Activated CD4-positive, alpha-beta T cell treated with anti-CD3 and anti-CD28 coated beads for 36 hours (primary cell): ENCODE results near the gene SNX13. TPM values are rescaled to one million over a fixed set of nuclear protein-coding genes. Genes with fewer than 3 reads are reported as not detected.

ENCODE experiments used
- ATAC-seq: fragments of 200-7000 bp; cut with Tn5 transposase; one replicate; pipeline ENCODE4 v1.10.0; 2021; ENCODE audit warnings: mild to moderate bottlenecking, moderate library complexity
- CTCF ChIA-PET: fragments of 350-600 bp; sonication (Branson Sonifier 250); formaldehyde crosslinking; loops from one replicate; lab custom pipeline; 2021; ENCODE audit warnings: antibody characterized with exemption; lab: Charles Lee
- POLR2A ChIA-PET: fragments of 350-600 bp; sonication (Branson Sonifier 250); formaldehyde crosslinking; loops from one replicate; lab custom pipeline; 2021; ENCODE audit warnings: antibody characterized with exemption, inconsistent platforms; lab: Charles Lee
- DNase-seq: peaks from one replicate; pipeline ENCODE4 v3.0.0-alpha.2; 2020
- H3K27ac Mint-ChIP-seq: one replicate; pipeline ENCODE4 v1.8.0; 2021; ENCODE audit warnings: mixed read lengths
- H3K27me3 Mint-ChIP-seq: one replicate; pipeline ENCODE4 v1.8.0; 2021; ENCODE audit warnings: mixed read lengths
- H3K36me3 Mint-ChIP-seq: one replicate; pipeline ENCODE4 v1.8.0; 2021; ENCODE audit warnings: low read depth, mixed read lengths
- H3K4me1 Mint-ChIP-seq: one replicate; pipeline ENCODE4 v1.8.0; 2021; ENCODE audit warnings: mixed read lengths
- H3K4me3 Mint-ChIP-seq: one replicate; pipeline ENCODE4 v1.8.0; 2021; ENCODE audit warnings: mild to moderate bottlenecking, moderate library complexity, mixed read lengths
- H3K9me3 Mint-ChIP-seq: one replicate; pipeline ENCODE4 v1.8.0; 2021; ENCODE audit warnings: low read depth, mixed read lengths
- intact Hi-C, 2 experiments: fragments of 100-400 bp; cut with DNase I in 1 of 2; cut with micrococcal nuclease in 1 of 2; formaldehyde crosslinking; loops; one replicate each; pipeline versions ENCODE4 v1.14.2 to v1.15.1; 2022 to 2024; cut with DNase I, micrococcal nuclease
- total RNA-seq, 2 experiments: library from RNA; stranded (reverse); gene quantifications; one replicate each; pipeline ENCODE4 v1.2.3, GENCODE V29; 2021

Gene SNX13
- total RNA-seq, 2 experiments from 2014 or later = 23.9 to 25.5 TPM

DNA sequence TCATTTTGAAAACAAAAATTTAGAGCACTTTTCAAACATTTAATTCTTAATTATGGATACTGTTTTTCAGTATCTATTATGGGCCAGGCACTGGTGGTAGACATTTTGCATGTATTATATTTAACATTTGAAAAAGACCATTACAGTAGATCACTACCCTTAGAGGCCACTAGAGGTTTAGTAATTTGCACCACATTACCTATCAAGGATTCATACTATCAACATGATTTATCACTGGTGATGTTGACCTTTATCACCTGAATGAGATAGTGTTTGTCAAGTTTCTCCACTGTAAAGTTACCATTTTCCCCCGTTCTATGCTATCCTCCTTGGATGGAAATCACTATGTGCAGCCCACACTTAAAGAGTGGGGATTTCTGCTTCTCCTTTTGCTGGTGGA lies 4.4 kb upstream of the SNX13 start:
- Mint-ChIP-seq H3K36me3 (peaks cover 1% of the 10 kb centered on the region), H3K27me3 (peaks cover 2% of the 10 kb centered on the region), H3K9me3 (no peaks in the 10 kb centered on the region), H3K27ac (no peak overlapping the region), H3K4me3 (no peak overlapping the region), H3K4me1 (peaks cover 27% of the 10 kb centered on the region)
- no peak for ATAC-seq
- CTCF ChIA-PET = interaction anchor here (0.6 to 1.4 kb wide), 2 partner anchors 13 to 48 kb away, joined by 4 read pairs; no protein-coding TSS in a partner anchor
- intact Hi-C loops = loop anchor here in 1 of 2 experiments (5.0 to 10.0 kb wide), 4 partner anchors 642 to 1763 kb away; partner anchors contain the start of gene POLR1F
- POLR2A ChIA-PET = interaction anchor here (0.6 kb wide), 1 partner anchor 52 kb away, joined by 5 read pairs; no protein-coding TSS in a partner anchor
- DNase-seq = no peak

DNA sequence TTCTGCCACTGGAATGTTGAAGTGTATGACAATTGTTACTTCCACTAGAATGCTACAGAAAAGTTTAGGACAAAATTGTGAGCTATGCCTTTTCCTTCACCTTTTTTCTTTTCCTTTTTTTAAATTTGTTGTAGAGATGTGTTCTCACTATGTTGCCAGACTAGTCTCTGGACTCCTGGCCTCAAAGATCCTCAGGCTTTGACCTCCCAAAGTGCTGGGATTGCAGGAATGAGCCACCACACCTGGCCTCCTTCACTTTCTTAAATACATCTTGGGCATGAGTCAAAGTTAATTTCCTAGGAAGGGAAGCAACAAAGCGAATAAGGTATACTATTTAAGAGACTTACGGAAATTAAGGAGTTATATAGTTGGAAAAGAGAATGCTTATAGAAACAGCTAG lies 2.7 kb upstream of the SNX13 start:
- H3K9me3 Mint-ChIP-seq = no peaks in the 10 kb centered on the region
- H3K27ac Mint-ChIP-seq = no peak overlapping the region
- intact Hi-C loops = loop anchor here in 1 of 2 experiments (5.0 to 10.0 kb wide), 4 partner anchors 641 to 1764 kb away; partner anchors contain the start of gene POLR1F
- ChIA-PET CTCF (interaction anchor here (0.7 to 1.4 kb wide), 2 partner anchors 11 to 563 kb away, joined by 3 to 5 read pairs; no protein-coding TSS in a partner anchor), POLR2A (interaction anchor here (0.6 kb wide), 1 partner anchor 638 kb away, joined by 3 read pairs; no protein-coding TSS in a partner anchor)
- ATAC-seq = no peak
- no peak for DNase-seq
- H3K27me3 Mint-ChIP-seq = peaks cover 2% of the 10 kb centered on the region
- no peak overlapping the region for H3K4me3 Mint-ChIP-seq
- H3K36me3 Mint-ChIP-seq = peaks cover 5% of the 10 kb centered on the region
- H3K4me1 Mint-ChIP-seq = peaks cover 41% of the 10 kb centered on the region

DNA sequence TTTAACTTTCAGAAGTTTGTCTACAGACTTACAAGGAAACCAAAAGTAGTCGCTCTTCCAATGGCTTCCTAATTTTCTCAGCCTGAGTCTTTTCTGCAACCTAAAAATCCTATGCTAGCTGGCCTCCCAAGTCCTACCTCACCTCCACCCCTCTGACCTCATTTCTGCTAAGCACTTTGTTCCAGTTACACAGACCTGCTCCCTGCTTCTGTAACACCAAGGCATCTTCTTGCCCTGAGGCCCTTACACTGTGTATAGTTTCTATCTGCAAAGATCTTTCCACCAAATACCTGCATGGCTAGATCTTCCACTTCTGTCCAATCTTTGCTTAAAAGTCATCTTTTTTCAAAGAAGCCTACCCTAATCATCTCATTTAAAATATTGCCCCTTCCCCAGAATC lies 1.9 kb upstream of the SNX13 start:
- intact Hi-C loops = loop anchor here in 1 of 2 experiments (5.0 to 10.0 kb wide), 4 partner anchors 640 to 1765 kb away; partner anchors contain the start of gene POLR1F
- Mint-ChIP-seq H3K9me3 (no peaks in the 10 kb centered on the region), H3K27ac (no peak overlapping the region), H3K4me3 (no peak overlapping the region), H3K36me3 (peaks cover 8% of the 10 kb centered on the region), H3K4me1 (peaks cover 43% of the 10 kb centered on the region), H3K27me3 (peaks cover 2% of the 10 kb centered on the region)
- DNase-seq (no peak), ATAC-seq (no peak)
- POLR2A ChIA-PET = interaction anchor here (0.6 kb wide), 1 partner anchor 637 kb away, joined by 3 read pairs; no protein-coding TSS in a partner anchor
- CTCF ChIA-PET = interaction anchor here (0.6 to 1.4 kb wide), 2 partner anchors 10 to 30 kb away, joined by 3 to 5 read pairs; no protein-coding TSS in a partner anchor

DNA sequence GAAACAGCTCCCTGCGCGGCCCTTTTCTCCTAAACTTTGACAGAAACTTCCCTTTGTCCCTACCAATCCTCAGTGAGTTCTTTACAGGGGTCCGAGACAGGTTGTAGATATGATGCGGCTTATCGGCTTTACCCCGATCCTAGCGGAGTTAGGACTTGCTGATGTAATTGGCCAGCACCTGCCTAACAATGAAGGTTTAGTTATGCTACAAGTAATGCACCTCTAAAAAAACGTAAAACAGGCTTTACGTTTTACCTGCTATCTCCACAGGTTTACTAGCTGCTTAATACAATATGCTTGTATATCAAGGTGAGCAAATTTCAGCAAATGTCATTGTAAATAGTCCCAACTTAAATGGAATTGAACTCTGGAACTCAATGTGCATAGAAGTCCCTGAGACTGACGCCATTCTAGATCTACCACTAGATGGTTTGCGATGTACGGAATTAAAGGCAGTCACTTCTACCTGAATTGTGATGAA lies 697 bp upstream of the SNX13 start:
- Mint-ChIP-seq H3K36me3 (peaks cover 8% of the 10 kb centered on the region), H3K4me3 (peak overlapping the region; percentile 89), H3K27me3 (peaks cover 2% of the 10 kb centered on the region), H3K27ac (peak overlapping the region; percentile 91), H3K4me1 (peaks cover 41% of the 10 kb centered on the region), H3K9me3 (no peaks in the 10 kb centered on the region)
- ChIA-PET POLR2A (no interaction called here), CTCF (interaction anchor here (0.7 kb wide), 1 partner anchor 166 kb away, joined by 3 read pairs; no protein-coding TSS in a partner anchor)
- ATAC-seq = no peak
- intact Hi-C loops = loop anchor here in 1 of 2 experiments (1.0 to 10.0 kb wide), 5 partner anchors 11 to 1766 kb away; partner anchors contain the start of gene POLR1F
- no peak for DNase-seq

DNA sequence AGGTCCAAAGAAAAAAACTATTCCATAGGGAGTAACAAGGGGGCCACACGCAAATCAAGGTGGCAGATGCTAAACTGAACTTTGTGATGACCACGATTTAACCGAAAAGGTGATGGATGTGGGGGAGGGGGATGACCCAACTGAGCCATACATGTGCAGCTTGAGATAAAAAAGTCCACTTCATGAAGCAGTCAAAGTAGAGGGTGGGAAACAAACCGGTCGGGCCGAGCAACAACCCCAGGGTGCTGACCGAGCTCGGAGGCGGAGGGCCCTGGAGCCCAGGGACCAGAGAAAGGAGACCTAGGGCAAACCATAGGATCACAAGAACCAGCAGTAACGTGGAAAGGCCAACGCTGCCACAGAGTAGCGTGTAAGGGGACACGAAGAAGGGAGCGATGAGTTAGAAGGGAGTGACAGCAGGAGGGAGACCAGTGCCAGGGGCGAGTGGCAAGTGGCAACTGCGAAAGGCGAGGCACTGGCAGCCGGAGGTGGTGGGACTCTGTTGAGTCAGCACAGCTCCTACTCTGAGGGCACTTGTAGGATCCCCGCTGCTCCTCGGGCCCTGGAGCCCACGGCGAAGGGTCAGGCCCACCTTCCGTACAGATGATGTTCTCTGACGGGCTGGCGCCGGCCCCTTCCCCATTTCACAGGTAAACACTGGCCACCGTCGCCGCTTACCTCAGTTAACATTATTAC lies 540 bp downstream of the SNX13 start:
- peak; percentile 63 for ATAC-seq
- intact Hi-C loops = loop anchor here (1.0 to 10.0 kb wide), 8 partner anchors 13 to 1768 kb away; partner anchors contain the start of genes ANKMY2 (in 1 of the 2), BZW2 (in 1 of the 2) and POLR1F (in 1 of the 2)
- H3K36me3 Mint-ChIP-seq = peaks cover 8% of the 10 kb centered on the region
- H3K9me3 Mint-ChIP-seq = no peaks in the 10 kb centered on the region
- H3K27me3 Mint-ChIP-seq = no peaks in the 10 kb centered on the region
- DNase-seq = peak; percentile 72
- peak overlapping the region; percentile 91 for H3K27ac Mint-ChIP-seq
- H3K4me1 Mint-ChIP-seq = peaks cover 51% of the 10 kb centered on the region
- ChIA-PET CTCF (interaction anchor here (0.6 kb wide), 1 partner anchor 9 kb away, joined by 3 read pairs; no protein-coding TSS in a partner anchor), POLR2A (interaction anchor here (1.1 kb wide), 1 partner anchor 32 kb away, joined by 3 read pairs; no protein-coding TSS in a partner anchor)
- peak overlapping the region; percentile 89 for H3K4me3 Mint-ChIP-seq

DNA sequence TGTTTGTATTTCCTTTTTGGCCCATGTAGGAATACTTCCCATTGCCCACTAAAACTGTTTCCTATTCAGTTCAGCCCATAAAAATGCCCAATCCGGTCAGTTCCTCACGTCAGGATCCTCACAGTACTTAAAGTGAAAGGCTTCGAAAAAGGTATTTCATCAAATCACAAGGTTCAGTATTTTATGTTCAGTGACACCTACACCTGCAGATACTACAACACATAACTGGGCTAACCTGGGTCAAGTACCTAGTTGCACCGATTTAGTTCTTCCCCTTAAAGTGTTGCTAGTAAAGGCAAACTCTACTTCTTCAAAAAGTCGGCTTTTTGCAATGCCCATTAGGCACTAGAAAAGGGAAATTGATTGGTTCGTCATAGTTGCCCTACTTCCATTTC lies 1.1 kb downstream of the SNX13 start:
- DNase-seq = no peak
- POLR2A ChIA-PET = no interaction called here
- Mint-ChIP-seq H3K36me3 (peaks cover 8% of the 10 kb centered on the region), H3K9me3 (no peaks in the 10 kb centered on the region), H3K4me1 (peaks cover 56% of the 10 kb centered on the region), H3K27ac (peak overlapping the region; percentile 91), H3K27me3 (no peaks in the 10 kb centered on the region), H3K4me3 (peak overlapping the region; percentile 89)
- no peak for ATAC-seq
- intact Hi-C loops = loop anchor here (5.0 to 10.0 kb wide), 3 partner anchors 67 to 1292 kb away; partner anchors contain the start of genes ANKMY2 (in 1 of the 2) and BZW2 (in 1 of the 2)
- CTCF ChIA-PET = no interaction called here

DNA sequence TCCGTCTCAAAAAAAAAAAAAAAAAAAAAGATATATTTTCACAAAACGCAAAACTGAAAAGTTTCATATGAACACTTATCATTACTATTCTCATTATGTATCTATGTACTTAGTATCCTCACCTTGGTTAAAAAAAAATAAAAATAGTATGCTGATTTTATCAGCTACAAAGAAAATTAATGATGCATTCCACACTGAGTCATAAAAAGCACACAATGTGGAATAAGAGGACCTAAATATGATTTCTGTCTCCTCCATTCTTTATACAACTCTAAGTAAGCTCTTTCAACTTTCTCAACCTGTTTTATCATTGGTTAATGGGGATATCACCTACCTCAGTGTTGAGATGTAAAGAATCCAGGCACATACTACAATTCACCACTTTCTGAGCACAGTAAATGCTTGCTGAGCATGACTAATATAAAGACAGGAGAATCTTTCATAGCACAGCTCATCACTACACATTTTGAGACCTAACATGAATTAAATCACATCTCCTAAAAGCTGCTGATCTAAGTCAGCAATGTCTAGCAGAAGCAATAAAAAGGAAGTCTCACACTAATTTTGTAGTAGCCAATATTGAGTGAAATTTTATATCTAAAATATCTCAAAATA lies 2.7 kb downstream of the SNX13 start:
- ChIA-PET CTCF (interaction anchor here (0.7 to 1.7 kb wide), 4 partner anchors 10 to 1142 kb away, joined by 3 to 7 read pairs (median 4); no protein-coding TSS in a partner anchor), POLR2A (interaction anchor here (0.7 kb wide), 1 partner anchor 103 kb away, joined by 4 read pairs; no protein-coding TSS in a partner anchor)
- intact Hi-C loops = loop anchor here (5.0 to 10.0 kb wide), 3 partner anchors 65 to 1290 kb away; partner anchors contain the start of genes ANKMY2 (in 1 of the 2) and BZW2 (in 1 of the 2)
- ATAC-seq (peak; percentile 62), DNase-seq (no peak)
- H3K36me3 Mint-ChIP-seq = peaks cover 10% of the 10 kb centered on the region
- H3K27ac Mint-ChIP-seq = no peak overlapping the region
- peaks cover 70% of the 10 kb centered on the region for H3K4me1 Mint-ChIP-seq
- H3K27me3 Mint-ChIP-seq = no peaks in the 10 kb centered on the region
- H3K4me3 Mint-ChIP-seq = peak overlapping the region; percentile 89
- H3K9me3 Mint-ChIP-seq = no peaks in the 10 kb centered on the region

DNA sequence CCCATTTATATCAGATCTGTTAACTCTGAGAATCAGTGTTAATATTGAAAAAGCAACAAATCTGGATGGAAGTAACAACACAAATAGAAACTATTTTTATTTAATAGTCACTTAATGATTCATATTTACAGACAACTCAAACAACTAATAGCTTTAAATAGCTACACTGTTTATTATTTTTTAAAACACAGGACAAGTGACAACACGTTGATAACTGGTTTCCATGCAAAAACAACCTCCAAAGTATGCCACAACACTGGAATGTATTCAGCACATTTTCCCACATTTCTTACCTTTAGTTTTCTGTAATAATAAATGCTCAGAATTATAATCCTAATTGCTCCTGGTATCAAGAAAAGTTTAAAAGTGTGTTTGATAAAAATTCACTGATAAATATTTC lies 4.0 kb downstream of the SNX13 start:
- intact Hi-C loops = loop anchor here (5.0 to 10.0 kb wide), 3 partner anchors 64 to 1289 kb away; partner anchors contain the start of genes ANKMY2 (in 1 of the 2) and BZW2 (in 1 of the 2)
- no peak overlapping the region for H3K27ac Mint-ChIP-seq
- ChIA-PET POLR2A (no interaction called here), CTCF (interaction anchor here (1.7 kb wide), 1 partner anchor 8 kb away, joined by 7 read pairs; no protein-coding TSS in a partner anchor)
- H3K4me3 Mint-ChIP-seq = no peak overlapping the region
- H3K9me3 Mint-ChIP-seq = no peaks in the 10 kb centered on the region
- ATAC-seq (no peak), DNase-seq (no peak)
- H3K36me3 Mint-ChIP-seq = peaks cover 12% of the 10 kb centered on the region
- H3K4me1 Mint-ChIP-seq = peaks cover 69% of the 10 kb centered on the region
- H3K27me3 Mint-ChIP-seq = no peaks in the 10 kb centered on the region

DNA sequence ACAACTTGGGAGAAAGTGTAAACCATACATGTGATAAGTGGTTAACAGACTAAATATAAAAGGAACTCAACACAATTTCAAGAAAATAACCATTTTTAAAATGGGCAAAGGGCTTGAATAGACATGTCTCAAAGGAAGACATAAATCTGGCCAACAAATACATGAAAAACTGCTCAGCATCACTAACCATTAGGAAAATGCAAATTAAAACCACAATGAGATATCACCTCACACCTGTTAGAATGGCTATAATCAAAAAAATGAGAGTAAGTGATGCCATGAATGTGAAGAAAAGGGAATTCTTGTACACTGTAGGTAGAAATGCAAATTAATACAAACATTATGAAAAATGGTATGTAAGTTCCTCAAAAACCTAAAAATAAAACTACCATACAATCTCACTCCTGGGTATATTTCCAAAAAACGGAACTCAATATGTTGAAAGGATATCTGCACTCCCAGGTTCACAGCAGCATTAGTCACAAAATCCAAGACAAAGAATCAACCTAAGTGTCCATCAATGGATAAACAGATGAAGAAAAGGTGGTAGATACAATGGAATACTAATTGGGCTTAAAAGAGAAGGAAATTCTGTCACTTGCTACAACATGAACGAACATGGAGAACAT lies 5.6 kb downstream of the SNX13 start:
- H3K27ac Mint-ChIP-seq = no peak overlapping the region
- no peak overlapping the region for H3K4me3 Mint-ChIP-seq
- H3K36me3 Mint-ChIP-seq = peaks cover 11% of the 10 kb centered on the region
- no peaks in the 10 kb centered on the region for H3K9me3 Mint-ChIP-seq
- H3K27me3 Mint-ChIP-seq = no peaks in the 10 kb centered on the region
- DNase-seq = no peak
- CTCF ChIA-PET = no interaction called here
- H3K4me1 Mint-ChIP-seq = peaks cover 80% of the 10 kb centered on the region
- no peak for ATAC-seq
- POLR2A ChIA-PET = interaction anchor here (0.7 kb wide), 1 partner anchor 134 kb away, joined by 3 read pairs; no protein-coding TSS in a partner anchor
- intact Hi-C loops = loop anchor here (5.0 to 10.0 kb wide), 4 partner anchors 62 to 1287 kb away; partner anchors contain the start of genes ANKMY2 (in 1 of the 2) and BZW2 (in 1 of the 2)

DNA sequence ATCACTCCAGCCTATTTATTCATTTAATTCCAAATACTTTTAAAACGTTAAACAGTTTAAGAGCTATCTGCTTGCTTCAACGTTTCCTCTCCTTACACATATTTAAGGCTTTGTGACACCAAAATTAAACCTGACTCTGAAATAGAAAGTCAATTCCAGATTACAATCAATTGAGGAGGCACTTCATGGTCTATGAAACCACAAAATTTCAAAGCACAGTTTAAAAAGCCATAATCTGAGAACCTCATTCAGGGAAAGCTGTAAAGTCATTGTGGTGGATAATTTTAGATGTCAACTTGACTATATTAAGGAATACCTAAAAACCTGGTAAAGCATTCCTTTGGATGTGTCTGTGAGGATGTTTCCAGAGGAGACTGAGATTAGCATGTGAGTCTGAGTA lies 6.2 kb downstream of the SNX13 start:
- ChIA-PET POLR2A (no interaction called here), CTCF (no interaction called here)
- intact Hi-C loops = loop anchor here (5.0 to 10.0 kb wide), 2 partner anchors 77 to 769 kb away; no protein-coding TSS in a partner anchor
- Mint-ChIP-seq H3K9me3 (no peaks in the 10 kb centered on the region), H3K4me3 (no peak overlapping the region), H3K4me1 (peaks cover 82% of the 10 kb centered on the region), H3K36me3 (peaks cover 7% of the 10 kb centered on the region), H3K27me3 (no peaks in the 10 kb centered on the region), H3K27ac (peak overlapping the region; percentile 39)
- DNase-seq (no peak), ATAC-seq (no peak)
